HG02610 (cell line): ENCODE measurements around the gene FZR1.
"Not testable (repeated sequence)": the region's sequence is repeated elsewhere in the genome, so short reads cannot be mapped to it uniquely, and the experiment has no call there.

Source experiments
- ATAC-seq: cut with Tn5 transposase; IDR thresholded peaks from one replicate; pipeline ENCODE4 v1.9.1; 2021; ENCODE audit warnings: mild to moderate bottlenecking, moderate library complexity; ENCODE audit not compliant: unreplicated experiment

FZR1 gene

DNA sequence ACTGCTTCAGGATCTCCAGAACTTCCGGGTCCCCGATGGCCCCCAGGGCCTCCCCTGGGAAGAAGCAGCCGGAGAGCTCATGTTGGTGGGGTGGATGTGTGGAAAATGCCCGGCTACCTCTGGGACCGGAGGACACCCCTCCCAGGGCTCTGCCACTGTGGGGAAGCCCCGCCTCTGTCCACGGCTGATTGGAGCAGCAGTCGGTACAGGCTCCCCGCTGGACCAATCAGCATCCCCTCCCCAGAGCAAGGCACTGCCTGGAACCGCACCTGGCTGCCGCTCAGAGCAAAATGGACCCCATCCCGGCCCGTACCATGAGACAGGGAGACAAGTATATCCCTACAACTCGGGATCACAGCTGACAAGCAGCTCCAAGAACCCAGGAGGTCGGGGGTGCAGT, 12.1 kb upstream of the FZR1 start:
- ATAC-seq = no peak

DNA sequence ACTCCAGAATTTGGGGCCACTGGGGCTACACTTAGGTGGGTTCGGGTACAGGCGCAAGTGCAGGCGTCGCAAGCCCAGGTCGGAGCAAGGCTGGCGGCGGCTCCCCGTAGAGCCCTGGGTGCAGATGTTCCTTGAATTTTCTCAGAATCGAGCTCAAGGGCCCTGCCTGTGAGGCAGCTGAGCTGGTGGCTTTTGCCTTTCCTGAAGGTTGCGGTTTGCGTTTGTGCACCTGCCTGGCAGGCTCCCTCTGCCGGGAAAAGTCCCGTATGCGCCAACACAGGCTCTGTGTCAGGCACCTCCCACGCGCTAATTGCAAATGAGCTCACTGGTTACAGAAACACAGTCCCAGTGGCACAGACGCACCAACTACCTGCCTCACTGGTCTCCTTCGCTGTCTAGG, 11.6 kb upstream of the FZR1 start:
- ATAC-seq = no peak

DNA sequence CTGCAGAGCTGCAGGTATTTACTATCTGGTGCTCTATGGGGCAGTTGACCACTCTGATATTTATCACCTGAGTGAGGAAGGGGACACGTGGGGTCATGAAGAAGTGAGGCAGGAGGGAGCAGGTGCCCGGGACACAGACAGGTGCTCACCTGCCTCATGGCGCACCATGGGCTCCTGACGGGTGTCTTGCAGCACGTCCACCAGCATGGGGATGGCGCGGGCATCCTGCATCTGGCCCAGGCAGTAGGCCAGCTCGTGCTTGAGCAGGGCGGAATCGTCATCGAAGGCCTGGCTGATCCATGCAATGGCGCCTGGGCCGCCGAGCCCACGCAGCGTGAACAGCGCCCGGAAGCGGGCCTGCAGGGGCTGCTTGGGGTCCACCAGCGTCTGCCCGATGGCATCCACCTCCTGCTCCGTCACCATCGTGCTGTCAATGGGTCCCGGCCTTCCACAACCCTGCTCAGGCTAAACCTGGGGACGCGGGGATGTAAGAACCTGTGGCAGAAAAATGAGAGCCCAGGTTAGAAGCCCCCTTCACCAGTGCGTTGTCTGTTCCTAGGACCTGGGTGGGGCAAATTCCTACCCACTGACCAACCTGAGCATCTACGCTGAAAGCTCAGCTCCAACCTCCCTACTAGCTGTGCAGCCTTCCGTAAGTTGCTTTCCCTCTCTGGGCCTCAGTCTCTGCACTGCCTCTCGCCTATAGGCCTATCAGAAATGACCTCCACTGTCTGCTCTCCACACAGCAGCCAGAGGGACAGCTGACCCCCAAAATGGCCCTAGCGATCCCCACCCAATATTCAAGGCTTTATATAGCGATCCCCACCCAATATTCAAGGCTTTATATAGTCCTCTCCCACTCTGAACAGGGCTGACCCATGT, 9.5 kb upstream of the FZR1 start:
- ATAC-seq = no peak

DNA sequence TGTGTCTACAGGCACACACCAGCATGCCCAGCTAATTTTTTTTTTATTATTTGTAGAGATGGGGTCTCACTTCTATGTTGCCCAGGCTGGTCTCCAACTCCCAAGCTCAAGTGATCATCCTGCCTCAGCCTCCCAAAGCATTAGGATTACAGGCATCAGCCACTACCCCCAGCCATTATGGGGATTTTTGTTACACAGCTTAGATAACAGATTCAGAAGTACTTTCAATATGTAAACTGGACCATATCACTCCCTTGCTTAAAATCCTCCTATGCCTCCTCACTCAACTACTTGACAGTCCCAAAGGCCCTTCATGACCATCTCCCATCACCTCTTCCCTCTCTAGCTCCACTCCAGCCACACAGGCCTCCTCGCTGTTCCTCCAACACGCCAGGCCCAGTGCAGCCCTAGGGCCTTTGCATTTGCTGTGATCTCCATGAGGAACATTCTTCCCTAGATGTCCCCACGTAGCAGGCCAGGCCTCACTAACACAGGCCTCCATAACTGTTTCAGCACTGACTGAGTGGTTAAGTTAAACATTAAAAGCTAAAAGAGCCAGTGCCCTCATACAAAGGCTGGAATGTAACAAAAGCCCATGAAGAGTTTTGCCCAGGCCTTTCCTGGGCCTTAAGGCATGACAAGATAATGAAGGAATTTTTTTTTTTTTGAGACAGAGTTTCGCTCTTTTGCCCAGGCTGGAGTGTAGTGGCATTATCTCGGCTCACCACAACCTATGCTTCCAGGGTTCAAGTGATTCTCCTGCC, 8.2 kb upstream of the FZR1 start:
- no peak for ATAC-seq

DNA sequence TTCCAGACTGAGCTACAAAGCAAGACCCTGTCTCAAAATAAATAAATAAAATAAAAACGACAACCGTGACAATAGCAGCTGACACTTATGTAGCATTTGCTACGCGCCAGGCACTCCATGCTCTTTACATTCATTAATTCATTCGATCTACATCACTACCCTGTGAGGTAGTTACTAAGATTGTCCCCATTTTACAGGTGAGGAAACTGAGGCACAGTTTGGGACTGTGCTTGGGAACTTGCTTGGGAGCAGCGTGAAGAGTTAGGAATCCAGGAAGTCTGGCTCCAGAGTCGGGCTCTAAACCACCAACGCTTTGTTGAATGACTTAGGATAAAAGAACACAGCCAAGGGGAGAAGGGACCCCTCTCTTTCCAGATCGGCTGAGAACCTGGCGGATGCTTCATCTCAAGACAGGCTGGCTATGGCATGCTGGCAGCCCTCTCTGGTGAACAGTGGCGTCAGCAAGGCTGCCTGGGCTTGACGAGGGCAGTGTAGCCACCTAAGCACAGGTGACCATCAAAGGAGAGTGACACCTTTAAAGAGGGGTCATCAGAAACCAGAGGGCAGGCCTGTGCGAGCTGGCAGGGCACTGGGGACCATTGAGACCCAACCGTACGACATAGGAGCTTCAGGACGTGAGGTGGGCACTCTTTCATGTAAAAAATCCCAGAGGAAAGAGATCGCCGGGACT, 6.2 kb upstream of the FZR1 start:
- no peak for ATAC-seq

DNA sequence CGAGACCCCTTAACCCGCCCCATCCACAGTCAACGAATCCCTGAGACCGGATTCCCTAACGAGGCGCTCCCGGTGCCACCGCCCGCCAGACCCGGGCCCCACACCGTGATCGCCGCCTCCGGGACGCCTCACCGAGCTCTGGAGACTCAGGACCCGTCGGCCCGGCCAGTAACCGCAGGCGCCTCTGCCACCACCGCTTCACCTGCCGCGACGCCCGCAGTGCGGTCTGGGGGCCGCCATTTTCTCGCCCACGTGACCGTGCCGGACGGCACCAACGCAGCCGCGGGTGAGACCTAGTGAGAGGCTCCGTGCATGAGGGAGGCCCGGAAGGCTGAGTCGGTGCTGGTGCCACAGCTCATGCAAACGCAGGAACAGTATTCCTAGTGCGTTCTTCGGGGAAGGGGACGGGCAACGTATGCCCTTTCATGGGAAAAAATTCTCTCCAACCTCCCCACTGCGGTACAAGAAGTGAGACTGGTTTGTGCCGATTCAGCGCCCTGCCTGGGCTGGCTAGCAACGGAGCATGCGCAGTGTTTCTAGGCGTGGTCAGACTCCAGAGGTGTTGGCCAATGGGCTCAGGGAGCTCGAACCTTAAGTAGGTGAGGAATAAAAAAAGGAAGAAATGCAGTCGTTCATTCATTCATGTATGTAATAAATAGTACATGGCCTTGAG, 5.5 kb upstream of the FZR1 start, which contains the start of gene DOHH:
Gene DOHH (minus strand): TSS at position 246 of the 673 bp plus-strand sequence. CDS start 3,860 bp downstream, outside the sequence.
- ATAC-seq = peak; percentile 79

DNA sequence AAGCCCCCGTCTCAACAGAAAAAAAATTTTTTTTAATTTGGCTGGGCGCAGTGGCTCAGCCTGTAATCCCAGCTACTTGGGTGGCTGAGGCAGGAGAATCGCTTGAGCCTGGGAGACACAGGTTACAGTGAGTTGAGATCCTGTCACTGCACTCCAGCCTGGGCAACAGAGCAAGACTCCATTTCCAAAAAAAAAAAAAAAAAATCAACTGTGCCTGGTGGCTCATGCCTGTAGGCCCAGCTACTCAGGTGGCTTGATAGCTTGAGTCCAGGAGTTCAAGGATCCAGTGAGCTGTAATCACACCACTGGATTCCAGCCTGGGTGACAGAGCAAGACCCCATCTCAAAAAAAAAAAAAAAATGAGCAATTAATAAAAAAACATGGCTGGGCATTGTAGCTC, 4.3 kb upstream of the FZR1 start:
- ATAC-seq = no peak

DNA sequence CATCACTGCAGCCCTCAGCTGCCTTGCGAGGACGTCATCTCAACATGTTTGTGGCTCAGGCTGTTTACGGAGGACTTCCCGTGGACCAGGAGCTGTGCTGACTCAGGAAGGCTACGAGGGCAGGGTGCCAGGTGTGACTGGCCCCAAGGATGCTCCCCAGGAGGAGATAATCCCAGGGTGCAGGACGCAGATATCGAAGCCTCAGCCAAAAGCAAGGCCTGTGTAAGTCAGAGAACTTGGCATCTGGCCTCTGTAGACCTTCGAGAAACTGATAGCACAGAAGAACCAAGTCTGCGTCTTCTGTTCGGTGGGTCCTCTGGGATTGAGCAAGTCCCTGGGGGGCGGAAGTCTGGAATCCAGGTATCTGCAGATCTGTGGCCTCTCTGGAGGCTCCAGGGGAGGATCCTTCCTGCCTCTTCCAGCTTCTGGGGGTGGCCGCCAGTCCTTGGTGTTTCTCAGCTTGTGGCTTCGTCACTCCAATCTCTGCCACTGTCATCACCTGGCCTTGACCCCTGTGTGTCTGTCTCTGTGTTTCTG, 3.0 kb upstream of the FZR1 start:
- ATAC-seq = no peak

DNA sequence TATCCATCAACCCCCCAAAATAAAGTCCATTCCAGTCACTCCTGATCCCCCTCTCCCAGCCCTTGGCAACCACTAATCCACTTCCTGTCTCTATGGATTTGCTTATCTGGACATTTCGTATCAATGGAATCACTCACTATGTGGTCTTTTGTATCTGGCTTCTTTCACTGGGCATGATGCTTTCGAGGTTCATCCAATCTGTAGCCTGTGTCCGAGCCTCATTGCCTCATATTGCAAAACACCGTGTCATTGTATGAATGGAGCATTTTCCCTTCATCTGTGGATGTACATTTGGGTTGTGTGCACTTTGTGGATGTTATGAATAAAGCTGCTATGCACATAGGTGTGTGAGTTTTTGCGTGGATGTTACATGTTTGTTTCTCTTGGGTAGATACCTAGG, 1.4 kb upstream of the FZR1 start:
- no peak for ATAC-seq

DNA sequence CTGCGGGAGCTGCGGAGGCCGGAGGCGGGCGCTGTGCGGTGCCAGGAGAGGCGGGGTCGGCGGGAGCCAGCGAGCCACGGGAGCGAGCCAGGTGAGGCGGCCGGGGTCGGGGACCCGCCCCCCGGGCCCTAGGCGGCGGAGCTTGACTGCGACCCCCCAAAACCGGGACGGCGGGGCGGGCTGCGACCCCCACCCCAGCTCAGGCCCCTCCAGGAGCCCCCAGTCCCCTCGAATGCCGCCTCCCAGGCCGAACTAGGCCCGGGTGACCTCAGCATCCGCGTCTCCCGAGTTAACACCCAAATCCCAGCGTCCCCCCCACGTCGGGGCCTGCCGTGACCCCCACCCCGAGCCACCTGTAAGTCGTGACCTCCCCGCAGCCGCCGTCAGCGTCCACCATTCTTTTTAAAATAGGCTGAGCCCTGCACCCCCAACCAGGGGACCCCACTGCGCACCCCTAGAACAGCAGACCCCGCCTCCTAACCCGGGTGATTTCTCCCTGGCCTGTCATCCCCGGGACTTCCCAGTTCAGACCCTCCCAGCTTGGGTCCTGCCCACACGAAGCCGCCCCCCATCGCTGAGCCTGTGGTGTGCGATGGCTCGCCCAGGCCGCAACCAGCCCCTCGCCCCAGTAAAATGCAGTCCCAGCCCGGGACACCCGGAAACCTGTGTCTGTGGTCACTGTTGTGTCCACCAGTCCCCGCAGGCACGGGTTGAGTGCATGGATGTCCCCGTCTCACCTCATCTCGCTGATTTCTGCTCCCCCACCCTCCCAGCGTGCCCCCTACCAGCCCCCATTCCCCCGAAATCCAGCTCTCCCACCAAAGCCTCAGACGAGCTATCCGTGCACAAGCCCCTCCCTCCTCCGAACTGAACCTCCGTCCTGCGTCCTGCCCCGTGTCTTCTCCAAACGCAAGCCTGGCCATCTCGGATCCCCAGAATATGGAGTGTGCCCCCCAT, 551 bp downstream of the FZR1 start:
- ATAC-seq = no peak

DNA sequence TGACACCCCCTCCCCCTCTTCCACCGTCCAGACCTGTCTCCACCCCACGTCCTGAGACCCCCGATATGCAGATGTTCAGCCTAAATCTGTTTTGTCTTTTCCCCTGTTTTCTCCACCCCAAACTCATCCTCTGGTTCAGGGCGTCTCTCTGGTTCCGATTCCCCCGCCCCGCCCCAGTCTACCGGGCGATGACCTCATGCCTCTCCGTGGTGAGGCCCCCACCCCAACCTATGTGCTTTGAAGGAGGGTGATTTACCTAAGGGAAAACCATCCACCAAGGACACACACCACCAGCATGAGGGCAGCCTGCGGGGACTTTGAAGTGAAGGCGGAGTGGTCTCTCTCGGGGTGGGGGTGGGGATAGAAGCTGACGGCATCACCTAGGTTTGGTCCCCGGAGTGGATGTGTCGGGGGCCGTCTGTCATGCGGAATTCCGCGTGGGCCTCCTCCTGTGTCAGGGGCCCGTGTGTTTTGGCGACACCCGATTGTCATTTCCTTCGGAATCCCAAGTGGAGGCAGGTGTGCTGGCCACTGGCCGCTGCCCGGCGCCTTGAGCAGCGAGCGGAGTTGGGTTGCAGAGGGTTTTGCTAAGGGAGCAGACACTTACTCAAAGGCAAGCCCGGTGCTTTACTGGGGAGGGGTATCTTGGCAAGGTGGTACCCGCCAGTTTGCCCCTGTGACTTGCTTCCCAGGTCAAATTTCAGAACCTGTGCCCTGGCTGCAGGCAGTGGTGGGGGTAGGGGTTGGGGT, 1.4 kb downstream of the FZR1 start:
- no peak for ATAC-seq

DNA sequence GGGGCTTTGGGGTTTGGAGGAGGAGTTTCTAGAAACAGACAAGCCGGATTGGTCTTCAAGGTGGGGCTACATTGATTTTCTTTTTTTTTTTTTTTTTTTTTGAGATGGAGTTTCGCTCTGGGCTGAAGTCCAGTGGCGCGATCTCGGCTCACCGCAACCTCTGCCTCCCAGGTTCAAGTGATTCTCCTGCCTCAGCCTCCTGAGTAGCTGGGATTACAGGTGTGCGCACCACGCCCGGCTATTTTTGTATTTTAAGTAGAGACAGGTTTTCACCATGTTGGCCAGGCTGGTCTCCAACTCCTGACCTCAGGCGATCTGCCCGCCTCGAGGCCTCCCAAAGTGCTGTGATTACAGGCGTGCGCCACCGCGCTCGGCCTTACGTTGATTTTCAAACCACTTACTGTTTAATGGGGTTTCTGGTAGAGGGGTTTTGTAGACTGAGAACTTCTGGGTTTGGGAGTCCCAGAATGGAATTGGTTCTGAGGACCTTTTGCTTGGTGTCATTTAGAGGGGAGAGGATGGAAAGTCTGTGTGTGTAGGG, 2.1 kb downstream of the FZR1 start:
- not testable (repeated sequence) for ATAC-seq

DNA sequence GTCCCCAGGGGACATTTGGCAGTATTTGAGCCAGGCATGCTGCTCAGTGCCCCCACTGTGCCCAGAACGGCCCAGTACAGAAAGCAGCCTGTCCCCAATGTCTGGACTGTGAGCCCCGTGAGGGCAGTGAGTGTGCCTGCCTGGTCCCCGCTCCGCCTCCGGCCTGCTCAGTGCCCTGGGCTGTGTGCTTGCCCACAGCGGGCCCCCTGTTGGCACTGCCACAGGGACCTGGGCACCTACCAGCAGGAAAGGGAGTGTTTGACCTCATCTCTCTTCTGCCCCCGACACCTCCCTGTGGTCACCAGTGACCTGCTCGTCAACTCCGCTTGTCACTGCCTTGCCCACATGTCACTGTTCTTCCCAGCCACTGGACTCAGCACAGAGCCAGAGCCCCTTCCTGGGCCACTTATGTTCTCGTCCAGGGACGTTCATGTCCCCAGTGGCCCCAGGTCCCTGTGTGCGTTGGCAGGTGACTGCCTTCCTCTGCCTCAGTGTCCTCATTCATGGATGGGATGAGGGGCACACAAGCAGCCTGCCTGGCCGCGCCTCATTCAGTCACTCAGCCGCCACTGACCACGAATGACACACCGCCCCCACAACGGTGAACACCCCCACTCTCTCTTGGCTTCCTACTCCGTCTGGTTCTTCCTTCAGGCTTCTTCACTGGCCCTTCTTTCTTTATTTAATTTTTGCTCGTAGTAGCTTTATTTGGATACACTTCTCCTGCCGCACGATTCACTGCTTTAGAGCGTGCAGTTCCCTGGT, 2.8 kb downstream of the FZR1 start:
- no peak for ATAC-seq

DNA sequence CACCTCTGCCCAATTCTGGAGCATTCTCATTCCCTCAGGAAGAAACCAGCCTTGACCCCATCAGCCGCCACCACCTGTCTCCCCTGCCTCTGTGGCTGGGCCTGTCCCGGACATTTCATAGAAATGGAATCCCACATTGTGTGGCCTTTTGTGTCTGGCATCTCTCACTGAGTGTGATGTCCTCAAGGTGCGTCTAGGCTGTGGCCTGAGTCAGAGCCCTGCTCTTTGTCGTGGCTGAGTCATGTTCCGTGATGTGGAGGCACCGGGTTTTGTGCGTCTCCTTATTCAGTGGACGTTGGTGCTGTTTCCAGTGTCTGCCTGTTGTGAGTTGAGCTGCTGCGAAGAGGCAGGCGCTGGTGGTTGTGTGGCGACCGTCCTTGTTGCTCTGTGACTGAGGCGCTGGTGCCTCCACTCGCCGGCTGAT, 3.5 kb downstream of the FZR1 start:
- no peak for ATAC-seq

DNA sequence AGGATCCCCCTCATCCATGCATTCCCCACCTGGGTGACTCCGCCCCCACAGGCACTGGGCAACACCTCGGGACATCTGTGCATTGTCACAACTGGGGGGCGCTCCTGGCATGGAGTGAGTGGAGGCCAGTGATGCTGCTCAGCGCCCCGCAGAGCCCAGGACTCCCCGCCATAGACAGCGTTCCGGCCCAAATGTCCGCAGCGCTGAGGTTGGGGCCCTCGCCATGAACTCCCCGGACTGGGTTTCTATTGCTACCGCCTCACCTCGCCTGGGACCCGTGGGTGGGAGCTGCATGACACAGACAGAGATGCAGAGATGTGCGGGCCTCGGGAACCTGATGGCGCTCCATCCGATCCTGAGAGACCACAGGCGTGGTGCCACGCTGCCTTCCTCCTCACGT, 4.6 kb downstream of the FZR1 start:
- ATAC-seq = no peak

DNA sequence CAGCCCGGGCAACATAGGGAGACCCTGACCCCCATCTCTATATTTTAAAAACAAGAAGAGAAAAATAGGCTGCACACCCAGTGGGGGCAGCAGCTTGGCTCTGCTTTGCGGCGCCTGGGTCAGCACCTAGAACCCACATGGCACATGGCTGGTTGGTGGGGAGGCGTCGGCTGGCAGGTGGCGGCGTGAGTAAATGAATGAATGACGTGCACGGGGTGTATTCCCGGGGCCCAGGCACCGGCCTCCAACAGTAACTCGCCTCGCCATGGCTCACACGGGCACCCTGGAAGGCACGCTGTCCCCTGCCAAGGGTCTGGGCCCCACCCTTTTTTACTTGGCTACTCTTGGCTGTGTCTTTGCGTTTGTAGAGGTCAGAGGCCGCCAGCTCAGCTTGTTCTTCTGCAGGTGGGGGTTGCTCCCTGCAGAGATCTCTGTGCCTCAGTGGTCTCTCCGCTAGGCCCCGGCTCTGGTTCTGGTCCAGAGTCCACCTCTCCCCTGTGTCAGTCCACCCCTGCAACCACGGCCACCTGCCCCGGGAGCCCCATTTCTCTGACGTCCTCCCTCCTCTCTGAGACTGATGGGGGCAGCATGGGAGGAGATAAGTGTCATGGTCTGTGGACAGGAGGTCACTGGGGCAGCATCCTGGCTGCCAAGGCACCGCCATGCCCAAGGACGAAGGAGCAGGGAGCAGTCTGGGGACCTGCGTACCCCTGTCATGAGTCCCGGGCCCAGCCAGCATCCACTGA, 5.6 kb downstream of the FZR1 start:
- no peak for ATAC-seq

DNA sequence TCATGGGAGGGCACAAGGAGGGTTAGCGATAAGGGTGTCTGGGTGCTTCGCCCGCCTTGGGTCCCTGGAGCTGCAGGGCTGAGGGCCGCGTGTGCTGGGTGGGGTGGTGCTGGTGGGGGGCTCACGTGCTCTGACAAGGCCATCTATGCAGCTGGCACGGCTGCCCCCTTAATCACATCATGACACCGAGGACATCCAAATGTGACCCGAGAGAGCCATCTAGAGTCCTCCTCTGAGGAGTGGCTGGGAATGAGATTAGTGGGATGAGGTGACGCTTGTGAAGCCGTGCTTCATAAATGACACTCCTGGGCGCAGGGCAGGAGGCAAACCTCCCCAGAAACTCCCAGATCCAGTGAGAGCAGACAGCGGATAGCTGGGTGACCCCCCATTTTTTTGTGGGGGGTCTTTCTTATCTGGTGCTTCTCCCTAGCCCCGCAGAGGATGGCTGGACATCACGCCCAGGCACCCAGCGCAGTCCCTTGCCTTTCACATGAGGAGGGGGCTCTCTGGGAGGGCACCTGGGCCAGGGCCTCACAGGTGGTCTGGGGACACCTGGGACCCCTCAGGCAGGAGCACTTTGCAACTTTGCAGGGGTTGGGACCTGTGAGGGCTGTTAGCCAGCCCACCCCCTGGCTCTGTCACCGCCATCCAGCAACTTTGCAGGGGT, 6.6 kb downstream of the FZR1 start:
- ATAC-seq = no peak
